Measurements from ENCODE around the gene KRT5. TPM values are rescaled to one million over a fixed set of nuclear protein-coding genes. Genes with fewer than 3 reads are reported as not detected.

Gene KRT5
- total RNA-seq, 4 donors from 2014 or later = 0.33 to 1.3 (median 0.88) TPM; not detected in 1

- TF ChIP-seq, protein P1, sequence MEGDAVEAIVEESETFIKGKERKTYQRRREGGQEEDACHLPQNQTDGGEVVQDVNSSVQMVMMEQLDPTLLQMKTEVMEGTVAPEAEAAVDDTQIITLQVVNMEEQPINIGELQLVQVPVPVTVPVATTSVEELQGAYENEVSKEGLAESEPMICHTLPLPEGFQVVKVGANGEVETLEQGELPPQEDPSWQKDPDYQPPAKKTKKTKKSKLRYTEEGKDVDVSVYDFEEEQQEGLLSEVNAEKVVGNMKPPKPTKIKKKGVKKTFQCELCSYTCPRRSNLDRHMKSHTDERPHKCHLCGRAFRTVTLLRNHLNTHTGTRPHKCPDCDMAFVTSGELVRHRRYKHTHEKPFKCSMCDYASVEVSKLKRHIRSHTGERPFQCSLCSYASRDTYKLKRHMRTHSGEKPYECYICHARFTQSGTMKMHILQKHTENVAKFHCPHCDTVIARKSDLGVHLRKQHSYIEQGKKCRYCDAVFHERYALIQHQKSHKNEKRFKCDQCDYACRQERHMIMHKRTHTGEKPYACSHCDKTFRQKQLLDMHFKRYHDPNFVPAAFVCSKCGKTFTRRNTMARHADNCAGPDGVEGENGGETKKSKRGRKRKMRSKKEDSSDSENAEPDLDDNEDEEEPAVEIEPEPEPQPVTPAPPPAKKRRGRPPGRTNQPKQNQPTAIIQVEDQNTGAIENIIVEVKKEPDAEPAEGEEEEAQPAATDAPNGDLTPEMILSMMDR (IDR thresholded peaks at IDR 0.05; ENCODE audit: low read depth) = no peak
Observed at GRCh38 chr12:52557476-52557875, 37.3 kb upstream of the KRT5 start.

DNA sequence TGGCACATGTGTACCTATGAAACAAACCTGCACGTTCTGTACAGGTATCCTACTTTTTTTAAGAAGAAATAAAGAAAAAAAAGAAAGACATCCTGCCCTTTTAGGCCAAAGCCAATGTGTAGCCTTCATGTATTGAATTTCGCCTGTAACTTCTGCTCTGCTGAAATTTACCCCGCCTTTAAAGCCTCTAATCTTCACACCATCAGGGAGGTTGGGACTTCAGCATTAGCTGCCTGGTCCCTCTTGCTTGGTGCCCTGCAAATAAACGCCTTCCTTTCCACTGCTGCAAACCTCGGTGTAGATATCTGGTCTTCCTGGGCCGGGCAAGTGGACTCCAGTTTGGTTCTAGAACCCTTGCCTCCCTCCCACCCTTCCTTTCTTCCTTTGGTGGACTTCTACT is 35.4 kb upstream of the KRT5 start:
- TF ChIP-seq, protein P1 (IDR thresholded peaks at IDR 0.05; ENCODE audit: low read depth) = no peak

DNA sequence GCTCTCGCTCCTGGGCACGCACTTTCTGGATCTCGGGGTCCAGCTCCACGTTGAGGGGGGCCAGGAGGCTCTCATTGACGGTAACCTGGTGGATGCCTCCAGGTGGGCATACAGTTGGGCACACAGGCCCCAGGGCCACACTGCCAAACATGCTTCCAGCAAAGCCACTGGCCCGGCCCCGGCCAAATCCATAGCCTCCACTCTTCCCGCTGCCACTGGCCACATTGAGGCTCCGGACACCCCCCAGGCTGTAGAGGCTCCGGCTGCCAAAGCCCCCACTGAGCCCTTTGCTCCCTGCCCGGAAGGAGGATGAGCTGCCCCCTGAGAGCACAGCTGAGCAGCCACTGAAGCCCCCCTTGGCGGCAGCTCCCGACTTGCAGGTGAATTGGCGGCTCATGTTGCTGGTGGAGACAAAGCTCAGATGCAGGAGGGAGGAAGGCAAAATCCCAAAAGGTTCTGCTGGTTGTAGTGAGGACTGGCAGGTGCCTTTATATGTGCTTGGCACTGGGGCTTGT is 32.5 kb upstream of the KRT5 start, which contains the start of gene KRT71:
Gene KRT71, minus strand, starts transcription at position 465 of the 515 bp plus-strand sequence. Its CDS starts 68 bp downstream, at position 397.
- TF ChIP-seq, protein P1 (IDR thresholded peaks at IDR 0.05; ENCODE audit: low read depth) = no peak

GRCh38 chr12:52552055-52552454 is 31.9 kb upstream of the KRT5 start:
- TF ChIP-seq, protein P1 (IDR thresholded peaks at IDR 0.05; ENCODE audit: low read depth) = no peak

DNA sequence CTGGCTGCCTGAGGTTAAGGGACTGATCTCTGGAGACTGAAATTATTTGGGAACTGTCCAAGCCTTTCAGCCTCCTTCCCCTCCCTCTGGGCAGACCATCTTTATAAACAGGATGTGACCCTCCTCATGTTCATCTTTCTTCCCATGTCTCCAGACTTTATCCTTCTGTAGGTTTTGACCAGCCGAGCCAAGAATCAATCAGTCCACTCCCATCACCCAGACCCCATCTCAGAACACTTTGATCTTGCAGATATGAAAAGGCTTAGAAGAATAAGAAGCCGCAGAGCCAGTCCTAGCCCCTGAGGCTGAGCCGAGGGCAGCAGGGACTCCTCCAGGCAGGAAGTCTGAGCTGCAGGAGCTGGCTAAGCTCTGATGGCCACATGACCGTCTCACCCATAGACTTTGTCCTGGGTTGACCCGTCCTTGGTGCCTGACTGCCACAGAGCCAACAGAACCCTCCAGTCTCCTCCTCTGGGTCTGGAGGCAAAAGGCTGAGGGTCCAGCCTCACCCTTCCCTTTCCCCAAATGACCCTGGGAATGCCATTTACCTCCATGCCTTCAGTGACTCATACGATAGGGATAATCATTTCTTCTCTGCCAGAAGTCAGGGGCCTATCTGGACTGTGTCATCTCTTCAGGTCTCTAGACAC is 31.1 kb upstream of the KRT5 start:
- TF ChIP-seq, protein P1 (IDR thresholded peaks at IDR 0.05; ENCODE audit: low read depth) = no peak

- TF ChIP-seq, protein P1 (IDR thresholded peaks at IDR 0.05; ENCODE audit: low read depth) = no peak
Observed at GRCh38 chr12:52546126-52546525, 25.9 kb upstream of the KRT5 start.

GRCh38 chr12:52543985-52544883 is 24.0 kb upstream of the KRT5 start:
- TF ChIP-seq, protein P1 (IDR thresholded peaks at IDR 0.05; ENCODE audit: low read depth) = no peak

Data from subcutaneous adipose tissue (tissue), 4 donors.